Activated CD8-positive, alpha-beta memory T cell treated with anti-CD3 and anti-CD28 coated beads, Interleukin-2, amount 50 U/mL, for 24 hours (primary cell): ENCODE data around the gene C1orf174.

Source experiments
- DNase-seq: peaks from one replicate; pipeline ENCODE4 v3.0.0-alpha.2; 2020; ENCODE audit errors: extremely low read depth

The C1orf174 gene

GRCh38 chr1:3900150-3900968, at the start of gene C1orf174:
C1orf174 (minus strand) TSS chr1:3900272; CDS start chr1:3900186, 86 bp downstream.
- peak; percentile 87 for DNase-seq

GRCh38 chr1:3948344-3948743, 48.3 kb upstream of the C1orf174 start:
- no peak for DNase-seq

DNA sequence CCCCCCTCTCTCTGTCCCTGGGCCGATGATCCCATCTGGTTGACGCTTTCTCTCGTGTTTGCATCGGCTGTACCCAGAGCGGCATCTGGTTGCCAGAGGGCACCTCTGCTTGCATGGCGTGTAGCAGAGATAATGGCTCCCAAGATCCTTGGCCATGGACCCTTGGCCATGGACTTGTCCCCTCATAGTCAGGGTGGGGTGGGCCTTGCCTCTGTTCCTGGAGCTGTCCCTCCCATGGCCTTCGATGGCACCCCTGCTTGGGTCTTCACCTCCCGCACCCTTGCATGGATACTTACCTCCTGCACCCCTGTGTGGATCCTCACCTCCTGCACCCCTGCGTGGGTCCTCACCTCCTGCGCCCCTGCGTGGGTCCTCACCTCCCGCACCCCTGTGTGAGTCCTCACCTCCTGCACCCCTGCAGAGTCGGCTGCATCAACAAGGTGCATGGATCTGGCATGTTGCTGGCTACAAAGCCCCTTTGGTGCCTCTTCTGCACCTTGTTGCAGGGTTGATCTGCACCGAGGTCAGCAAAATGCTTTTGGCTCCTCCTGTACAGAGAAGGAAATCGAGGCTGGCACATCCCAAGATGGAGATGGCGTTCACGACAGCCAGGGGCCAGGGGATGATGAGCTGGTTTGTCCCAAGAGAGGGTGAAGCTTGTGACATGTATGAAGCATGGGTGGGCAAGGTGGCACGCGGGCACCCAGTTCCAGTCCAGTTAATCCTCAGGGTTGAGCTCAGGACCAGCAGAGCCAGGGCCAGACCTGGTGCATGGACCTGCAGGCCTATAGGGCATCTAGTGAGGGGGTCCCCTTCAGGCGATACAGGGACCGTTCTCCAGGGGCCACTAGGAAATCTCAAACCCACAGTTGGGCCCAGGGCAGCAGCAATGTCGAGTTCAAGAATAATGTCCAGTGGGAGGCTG, 46.1 kb upstream of the C1orf174 start:
- DNase-seq: no peak

DNA sequence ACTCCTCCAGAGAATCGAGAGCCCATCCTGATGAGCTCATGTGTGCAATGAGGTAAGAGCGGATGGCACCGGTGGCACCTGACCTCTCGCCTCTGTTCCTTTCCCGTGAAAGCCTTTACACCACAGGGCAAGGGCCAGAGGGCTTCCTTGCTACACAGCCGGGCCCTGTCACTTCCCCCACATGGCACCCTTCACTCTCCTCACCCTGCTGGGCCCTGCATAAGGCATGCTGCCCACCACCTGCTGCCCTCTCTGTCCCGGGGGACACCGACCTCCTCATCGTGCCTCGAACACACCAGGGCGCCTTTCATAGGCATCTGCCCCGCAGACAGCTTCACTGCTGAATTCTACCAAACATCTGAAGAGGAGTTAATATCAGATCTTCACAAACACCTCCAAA, 45.1 kb upstream of the C1orf174 start:
- no peak for DNase-seq

GRCh38 chr1:3944578-3945125, 44.6 kb upstream of the C1orf174 start:
- no peak for DNase-seq

GRCh38 chr1:3943806-3944577, 43.9 kb upstream of the C1orf174 start:
- DNase-seq: no peak

GRCh38 chr1:3943123-3943431, 43.0 kb upstream of the C1orf174 start:
- DNase-seq: no peak

DNA sequence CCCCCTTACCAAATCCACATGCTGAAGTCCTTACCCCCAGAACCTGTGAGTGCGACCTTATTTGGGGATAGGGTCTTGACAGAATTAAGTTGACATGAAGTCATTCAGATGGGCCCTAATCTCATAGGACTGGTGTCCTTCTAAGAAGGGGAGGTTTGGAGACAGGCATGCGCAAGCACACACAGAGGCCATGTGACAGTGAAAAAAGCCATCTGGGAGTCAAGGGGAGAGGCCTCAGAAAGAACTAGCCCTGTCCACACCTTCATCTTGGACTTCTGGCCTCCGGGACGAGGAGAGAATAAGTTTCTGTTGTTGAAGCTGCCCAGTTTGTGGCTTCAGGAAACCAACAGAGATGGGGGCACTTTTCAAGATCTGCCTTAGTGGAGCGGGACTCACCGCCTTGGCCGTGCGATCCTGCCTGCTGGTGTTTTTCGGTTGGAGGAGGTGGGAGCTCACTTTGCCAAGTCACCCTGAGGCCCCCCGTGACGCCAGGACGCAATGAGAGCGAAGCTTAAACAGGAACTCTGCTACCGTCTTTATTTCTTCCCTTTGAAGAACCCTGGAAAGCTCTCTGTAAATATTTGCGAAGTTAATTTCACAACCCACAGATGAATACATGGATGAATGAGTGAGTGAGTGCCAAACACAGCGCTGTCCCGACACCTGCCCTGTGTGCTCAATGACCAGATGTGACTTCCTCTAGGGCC, 42.5 kb upstream of the C1orf174 start:
- DNase-seq: no peak

- no peak for DNase-seq
Observed at GRCh38 chr1:3940754-3941345, 40.8 kb upstream of the C1orf174 start.

- no peak for DNase-seq
Observed at GRCh38 chr1:3940081-3940753, 40.1 kb upstream of the C1orf174 start.

GRCh38 chr1:3939242-3940080, 39.4 kb upstream of the C1orf174 start:
- DNase-seq: no peak

DNA sequence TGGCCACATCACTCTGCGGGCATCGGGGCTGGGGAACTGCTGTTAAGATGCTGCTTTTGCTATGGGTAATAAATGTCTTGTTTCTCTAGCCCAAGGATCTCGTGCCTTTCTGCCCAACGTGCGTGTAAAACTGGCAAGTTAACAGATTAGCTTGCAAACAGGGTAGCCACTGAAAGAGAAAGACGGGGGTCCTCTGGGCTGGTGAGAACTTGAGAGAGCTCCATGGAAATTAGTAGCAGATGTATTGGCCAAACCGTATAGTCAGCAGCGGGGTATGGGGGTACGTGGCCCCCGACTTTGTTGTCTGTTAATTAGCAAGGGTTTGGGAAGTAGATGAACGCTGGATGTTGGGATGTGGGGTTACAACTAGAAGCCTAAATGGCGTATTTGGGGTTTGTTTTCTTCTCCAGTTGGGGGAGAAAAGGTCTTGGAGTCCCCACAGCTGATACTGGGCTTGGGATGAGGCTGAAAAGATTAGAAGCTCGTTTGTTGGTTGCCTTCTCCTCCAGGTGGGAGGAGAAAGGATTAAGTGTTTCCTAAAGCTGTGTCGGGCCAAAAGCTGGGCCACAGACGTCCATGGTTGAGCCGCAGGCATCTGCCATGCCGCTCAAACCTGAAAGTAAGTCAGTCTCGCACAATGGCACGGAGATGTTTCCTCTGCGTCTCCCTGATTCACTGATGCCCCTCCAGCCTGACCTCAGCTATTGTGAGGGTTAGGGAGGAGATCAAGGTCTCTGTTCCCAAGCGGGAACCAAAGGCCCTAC, 32.3 kb upstream of the C1orf174 start:
- no peak for DNase-seq

DNA sequence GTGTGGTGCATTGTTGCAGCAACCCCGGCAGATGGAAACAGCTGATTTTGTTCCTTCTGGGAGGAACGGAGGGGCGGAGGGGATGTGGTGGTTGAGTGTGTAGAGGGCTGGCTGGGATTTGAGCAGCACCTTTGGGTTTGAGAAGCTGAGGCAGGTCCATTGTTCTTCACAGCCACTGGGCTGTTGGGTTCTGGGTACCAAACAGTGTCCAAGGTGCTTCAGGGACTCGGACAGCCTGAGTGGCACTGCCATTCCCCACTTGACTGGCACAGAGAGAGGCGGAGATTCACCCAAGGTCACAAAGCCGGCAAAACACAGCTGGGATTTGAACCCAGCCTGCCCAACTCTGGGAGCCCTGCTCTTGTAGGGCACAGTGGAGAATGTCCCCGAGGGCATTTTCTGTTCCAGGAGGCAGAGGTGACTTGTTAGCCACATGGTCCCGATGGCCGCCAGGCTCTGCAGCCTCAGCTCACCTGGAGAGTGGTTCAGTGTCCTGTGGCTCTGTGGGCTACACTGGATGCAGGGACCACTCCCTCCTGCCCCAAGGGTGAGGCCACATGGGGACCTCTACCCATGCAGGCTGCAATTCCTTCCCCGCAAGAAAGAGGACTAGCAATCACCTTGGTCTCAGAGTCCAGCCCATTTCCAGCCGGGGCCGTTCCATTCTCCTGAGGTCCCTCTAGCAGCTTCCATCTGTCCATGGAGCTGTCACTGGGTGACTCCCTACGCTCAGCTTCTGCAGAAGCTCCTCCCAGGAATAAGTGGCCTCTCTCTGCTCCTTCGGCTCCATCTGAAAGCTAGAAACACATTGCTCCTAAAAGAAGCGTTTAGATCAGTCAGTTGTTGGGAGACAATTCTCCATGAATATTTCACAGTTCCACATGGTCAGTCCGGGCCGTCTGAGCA, 31.2 kb upstream of the C1orf174 start:
- no peak for DNase-seq

- no peak for DNase-seq
Observed at GRCh38 chr1:3930301-3931006, 30.4 kb upstream of the C1orf174 start.

GRCh38 chr1:3929126-3929525, 29.1 kb upstream of the C1orf174 start:
- no peak for DNase-seq

GRCh38 chr1:3928586-3928985, 28.5 kb upstream of the C1orf174 start:
- DNase-seq: no peak

DNA sequence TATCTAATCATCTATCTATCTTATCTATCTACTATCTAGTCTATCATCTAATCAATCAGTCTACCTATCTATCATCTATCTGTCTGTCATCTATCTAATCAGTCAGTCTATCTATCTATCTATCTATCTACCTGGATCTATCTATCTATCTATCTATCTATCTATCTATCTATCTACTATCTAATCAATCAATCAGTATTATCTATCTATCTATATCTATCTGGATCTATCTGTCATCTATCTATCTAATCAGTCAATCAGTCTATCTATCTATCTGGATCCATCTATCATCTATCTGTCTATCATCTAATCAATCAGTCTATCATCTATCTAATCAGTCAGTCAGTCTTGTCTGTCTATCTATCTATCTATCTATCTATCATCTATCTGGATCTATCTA, 26.9 kb upstream of the C1orf174 start:
- DNase-seq: no peak
